Activated gamma-delta T cell treated with Interleukin-2 at 50 U/mL for 16 hours (primary cell): ENCODE measurements around the gene MYEOV.

Experiments
- DNase-seq: peaks from one replicate; pipeline ENCODE4 v3.0.0-alpha.2; 2020

The MYEOV gene

DNA sequence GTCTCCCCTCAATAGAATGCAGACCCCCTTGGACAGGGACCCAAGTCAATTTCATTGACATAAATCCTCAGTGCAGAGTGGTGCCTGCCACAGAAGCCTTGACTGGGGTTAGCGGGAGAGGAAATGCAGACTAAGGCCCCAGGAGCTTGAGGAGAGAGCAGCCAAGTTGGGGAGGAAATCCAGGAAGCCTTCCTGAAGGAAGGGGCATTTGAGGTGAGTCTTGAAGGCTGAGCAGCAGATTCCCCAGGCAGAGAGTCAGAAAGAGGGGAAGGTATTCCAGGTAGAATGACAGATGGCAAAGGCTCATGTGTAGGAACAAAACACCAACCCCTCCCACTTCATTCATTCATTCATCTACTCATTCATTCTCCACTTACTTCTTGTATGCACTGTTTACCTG lies 10.3 kb downstream of the MYEOV start:
- DNase-seq: no peak

DNA sequence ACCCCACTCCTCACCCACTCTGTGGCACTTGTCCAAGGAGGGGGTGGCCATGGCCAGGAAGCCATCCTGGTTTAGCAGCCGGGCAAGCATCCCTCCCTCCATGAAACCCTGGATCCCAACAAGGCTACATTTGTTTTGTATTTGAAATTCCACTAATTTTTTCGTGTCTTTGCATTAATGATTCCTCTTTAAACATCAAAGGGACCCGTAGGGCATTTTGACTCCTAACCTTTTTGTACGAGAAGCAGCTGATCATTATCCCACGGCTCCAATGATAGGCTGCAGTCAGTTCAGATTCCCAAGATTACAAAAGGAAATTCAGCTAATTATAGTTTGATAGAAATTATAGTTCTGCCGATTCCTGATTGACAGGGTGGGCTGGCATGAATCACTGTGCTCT lies 10.7 kb downstream of the MYEOV start:
- no peak for DNase-seq

DNA sequence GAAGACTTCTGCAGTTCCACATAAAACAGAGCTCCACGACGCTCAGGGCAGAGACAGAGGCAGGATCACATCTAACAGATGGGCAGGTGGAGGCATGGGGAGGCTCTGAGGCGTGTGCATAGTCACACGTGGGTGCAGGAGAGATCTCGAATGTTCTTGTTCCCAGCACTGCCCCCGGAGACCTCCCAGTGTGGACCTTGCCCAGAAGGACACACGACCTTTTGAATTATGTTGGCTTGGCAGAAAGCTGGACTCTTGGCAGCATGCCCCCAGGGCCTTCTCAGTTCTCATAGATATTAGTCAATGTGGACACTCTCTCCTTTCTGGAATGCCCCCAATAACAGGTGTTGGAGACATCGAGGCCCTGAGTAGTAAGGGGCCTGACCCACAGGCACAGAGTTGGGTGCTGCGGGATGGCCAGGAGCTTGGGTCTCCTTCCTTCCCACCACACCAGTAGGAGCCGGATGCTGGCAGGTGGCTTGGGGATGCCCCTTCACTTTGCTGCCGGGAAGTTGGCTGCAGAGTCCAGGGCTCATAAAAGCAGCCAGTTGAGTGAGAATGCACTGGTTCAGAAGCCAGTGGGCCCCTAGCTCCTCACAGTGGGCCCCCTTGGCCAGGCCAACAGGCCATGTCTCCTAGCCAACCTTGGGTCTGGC lies 12.1 kb downstream of the MYEOV start:
- no peak for DNase-seq

DNA sequence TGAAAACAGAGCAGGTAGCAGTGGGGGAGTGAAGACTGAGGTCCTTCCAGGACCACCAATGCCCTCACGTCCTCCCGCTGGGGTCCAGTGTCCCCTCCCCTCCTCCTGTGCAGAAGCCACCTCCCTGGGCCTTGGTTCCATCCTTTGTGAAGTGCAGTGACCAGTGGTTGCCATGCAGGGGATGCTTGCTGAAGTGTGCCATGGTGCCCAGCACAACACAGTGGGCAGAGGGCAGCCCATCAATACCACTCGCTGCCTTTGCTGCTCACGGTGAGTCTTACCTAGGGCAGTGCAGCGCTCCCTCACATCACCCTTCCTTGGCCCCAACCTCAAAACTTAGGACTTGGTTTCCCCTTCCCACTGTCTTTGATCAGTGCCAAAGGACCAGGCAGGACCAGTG lies 12.9 kb downstream of the MYEOV start:
- DNase-seq: no peak

GRCh38 chr11:69307421-69307820 lies 13.5 kb downstream of the MYEOV start:
- no peak for DNase-seq

GRCh38 chr11:69307871-69308431 lies 14.0 kb downstream of the MYEOV start:
- DNase-seq: no peak

GRCh38 chr11:69308491-69308911 lies 14.5 kb downstream of the MYEOV start:
- no peak for DNase-seq

DNA sequence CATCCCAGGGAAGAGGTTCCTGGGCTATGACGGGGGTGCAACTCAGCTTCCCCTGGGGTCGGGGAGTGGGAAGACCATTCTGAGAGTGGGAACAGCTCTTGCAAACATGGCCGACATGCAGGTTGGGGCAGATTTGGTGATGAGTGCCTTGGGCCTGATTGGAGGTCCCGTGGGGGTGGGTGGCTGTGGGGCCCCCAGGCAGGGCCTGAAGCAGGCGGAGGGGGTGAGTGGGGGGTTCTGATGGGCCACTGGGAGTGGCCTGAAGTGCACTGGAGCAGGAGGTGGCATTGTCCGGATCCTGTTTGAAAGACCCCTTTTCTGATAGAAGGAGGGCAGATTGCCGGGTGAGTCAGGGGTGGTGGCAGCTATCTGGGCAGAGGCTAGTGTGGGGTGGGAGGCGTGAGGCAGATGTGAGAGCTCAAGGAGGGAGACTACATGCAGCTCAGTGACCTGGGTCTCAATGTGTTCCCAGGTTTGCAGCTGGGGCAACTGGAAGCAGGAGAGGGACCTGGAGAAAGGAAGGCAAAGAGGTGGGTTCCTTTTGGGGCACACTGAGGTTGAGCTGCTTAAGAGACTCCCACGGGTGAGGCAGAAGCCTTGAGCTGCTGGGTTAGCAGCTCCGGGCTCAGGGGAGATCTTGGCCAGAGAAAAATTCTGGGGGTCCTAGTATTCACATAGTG lies 15.1 kb downstream of the MYEOV start:
- no peak for DNase-seq

DNA sequence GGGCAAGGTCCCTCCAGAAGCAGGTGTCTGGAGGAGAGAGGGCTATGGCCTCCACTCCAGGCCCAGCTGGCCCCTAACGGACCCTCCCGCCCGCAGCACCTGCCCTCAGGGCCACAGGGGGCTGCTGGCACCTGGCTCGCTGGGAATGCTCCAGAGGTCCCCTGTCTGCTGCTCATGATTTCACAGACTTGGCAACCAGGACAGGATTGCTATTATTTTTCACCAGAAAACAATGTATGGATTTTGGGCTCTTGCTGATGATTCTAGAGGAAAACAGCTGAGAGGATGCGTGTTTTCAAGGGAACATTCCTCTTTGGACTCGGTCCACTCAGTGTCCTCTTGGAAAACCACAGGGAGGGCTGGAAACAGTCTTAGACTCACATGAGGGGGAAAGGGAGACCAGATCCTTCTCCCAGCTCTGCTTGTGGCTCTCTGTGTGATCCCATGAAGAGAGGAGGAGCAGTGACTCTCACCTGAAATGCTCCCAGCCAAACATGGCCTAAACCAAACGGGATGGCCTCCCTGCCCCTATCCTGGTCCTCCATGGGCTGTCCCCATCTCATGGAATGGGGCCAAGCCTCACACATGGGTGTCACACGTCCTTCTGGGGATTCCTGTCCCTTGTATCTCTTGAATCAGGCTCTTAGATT lies 15.8 kb downstream of the MYEOV start:
- DNase-seq: no peak

- DNase-seq: no peak
These were observed 16.4 kb downstream of the MYEOV start for GRCh38 chr11:69310351-69310750.

DNA sequence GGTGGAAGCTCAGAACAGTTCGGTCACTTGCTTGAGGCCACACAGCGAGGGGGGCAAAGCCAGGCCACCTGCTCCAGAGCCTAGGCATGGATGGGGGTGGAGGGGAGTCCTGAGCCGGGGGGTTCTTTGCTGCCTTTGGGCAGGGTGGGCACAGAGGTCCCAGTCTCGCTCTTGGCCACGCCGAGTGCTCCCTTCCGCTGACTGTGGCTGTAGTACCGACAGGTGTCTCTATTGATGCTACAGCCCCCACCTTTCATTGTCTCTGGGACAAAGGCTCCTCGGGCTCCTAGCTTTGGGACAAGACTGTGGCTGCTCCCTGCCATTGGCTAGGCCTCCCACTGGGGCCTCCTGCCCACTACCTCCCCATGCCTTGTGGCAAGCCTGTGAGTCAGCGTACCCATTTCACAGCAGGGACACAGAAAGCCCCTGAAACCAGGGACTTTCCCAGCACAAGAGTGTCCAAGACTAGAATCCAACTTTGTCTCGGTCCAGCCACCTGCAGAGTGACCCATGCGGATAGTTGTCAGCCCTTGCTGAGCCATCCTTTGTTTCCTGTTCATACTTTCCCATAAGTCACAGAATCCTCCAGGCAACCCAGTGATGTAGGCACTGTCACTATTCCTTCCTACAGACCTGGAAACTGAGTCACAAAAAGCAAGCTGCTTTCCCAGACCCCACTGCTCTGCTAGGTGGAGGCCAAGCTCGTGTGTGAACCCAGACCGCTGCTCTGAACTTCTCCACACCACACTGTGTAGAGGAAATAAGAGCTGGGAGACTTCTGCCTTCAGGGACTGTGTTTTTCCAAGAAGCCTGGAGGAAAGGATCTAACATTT lies 17.2 kb downstream of the MYEOV start:
- no peak for DNase-seq

DNA sequence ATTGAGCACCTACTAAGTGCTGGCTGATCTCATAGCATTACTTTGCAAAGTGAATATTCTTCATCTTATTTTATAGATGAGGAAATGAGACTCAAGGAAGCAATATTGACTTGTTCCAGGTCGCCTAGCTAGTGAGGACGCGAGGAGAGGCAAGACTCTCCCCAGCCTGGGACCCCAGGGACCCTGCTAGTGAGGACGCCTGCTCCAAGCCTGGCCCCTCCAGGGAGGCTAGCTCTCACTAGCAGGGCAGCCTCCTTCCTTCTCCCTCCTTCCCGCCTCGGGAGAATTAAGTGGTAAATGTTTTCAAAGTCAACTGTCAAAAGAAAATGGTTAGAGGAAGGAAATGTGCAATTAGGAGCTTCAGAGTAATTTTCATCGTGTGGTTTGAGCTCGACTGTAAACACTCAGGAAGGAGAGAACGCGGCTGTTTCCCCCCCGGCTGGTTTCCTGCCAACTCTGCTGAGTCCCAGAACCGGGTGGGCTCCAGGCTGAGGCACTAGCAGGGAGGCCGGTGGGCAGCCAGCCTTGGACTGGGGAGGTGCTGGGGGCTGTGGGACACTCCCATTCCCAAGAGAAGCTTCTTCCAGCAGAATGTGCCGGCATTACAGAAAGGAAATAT lies 17.9 kb downstream of the MYEOV start:
- no peak for DNase-seq

DNA sequence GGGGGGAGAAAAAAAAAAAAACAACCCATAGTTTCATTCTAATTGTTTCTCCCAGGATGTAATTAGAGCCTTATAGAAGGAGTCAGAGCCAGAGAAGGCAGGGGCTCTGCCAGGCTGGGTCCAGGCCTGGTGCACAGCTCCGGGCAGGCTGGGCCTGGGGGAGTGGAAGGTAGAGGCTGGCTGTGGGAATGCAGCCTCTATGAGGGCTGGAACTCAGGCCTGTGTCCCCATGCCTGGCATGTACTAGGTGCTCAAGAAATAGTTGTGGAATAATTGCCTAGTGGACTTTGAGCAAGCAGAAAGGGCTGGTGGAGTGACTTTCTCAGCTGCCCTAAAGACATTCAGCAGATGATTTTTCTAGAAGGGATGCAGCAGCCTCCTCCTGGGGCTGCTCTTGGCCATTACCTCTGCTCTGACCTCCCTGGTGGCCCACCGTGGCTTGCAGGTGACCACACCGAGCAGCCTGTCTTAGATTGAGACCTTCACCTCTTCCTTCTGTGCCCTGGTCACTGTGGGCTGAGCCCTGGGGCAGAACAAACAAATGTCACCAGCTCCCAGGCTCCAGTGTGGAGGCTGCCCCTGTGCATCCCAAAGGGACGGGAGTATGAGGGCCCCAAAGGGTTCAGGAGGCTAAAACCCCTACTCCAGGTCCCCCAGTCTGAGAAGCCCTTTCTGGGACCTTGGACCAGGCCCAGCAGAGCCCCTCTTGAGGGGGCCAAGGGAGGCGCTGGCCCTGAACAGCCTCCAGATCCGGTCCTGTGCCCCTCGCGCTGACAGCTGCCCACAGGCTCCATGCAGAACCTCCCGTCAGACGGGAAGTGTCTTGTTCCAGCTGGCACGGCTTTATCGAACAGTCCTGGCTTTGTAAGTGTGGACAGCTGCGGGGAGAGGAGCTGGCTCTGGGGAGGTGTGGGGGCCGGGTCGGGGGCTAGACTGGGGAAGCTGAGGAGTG lies 18.8 kb downstream of the MYEOV start:
- DNase-seq: no peak

DNA sequence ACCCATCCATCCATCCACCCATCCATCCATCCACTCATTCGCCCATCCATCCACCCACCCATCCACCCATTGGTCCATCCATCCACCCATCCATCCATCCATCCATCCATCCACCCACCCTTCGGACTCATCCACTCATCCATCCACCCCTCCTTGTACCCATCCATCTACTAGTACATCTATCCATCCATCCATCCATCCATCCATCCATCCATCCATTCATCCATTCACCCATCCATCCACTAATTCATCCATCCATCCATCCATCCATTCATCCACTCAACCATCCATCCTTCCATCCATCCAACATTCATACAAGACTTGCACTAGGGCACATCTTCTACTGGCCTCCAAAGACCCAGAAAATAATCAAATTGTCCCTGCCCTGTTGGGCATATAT lies 20.0 kb downstream of the MYEOV start:
- DNase-seq: no peak

DNA sequence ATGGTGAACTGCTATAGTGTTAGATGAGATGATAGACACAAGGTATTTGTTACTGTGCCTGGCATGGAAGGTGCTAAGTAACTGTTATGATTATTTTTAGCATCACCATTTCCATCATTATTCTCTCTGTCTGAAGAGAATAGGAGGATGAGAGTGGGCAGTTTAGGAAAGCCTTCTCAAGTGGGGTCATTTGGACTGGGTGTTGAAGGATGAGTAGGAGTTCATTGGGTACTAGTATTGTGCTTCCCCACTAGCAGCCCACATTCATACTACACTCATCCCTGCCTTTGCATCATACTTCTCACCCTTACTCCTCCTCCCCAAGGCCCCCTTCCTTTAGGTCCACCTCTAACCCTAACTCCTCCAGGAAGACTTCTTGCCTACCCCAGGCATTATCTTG lies 20.6 kb downstream of the MYEOV start:
- no peak for DNase-seq

DNA sequence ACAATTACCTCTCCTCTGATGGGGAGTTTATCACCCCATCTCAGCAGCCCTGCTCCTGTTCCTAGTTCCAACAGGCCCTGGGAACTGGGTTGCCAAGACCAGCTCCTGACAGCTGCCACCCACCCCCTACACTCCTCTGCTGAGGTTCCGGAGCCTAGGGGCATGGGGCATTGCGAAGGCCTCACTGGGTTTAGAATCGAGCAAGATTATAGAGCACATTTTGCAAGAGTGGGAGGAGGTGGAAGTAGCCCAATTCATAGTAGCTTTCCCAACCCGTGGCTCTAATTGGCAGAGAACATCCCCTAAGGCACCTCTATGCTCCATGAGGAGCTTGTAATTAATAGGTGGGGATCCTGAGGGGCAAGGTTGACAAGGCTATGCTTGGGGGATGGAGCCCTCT lies 23.0 kb downstream of the MYEOV start:
- no peak for DNase-seq

DNA sequence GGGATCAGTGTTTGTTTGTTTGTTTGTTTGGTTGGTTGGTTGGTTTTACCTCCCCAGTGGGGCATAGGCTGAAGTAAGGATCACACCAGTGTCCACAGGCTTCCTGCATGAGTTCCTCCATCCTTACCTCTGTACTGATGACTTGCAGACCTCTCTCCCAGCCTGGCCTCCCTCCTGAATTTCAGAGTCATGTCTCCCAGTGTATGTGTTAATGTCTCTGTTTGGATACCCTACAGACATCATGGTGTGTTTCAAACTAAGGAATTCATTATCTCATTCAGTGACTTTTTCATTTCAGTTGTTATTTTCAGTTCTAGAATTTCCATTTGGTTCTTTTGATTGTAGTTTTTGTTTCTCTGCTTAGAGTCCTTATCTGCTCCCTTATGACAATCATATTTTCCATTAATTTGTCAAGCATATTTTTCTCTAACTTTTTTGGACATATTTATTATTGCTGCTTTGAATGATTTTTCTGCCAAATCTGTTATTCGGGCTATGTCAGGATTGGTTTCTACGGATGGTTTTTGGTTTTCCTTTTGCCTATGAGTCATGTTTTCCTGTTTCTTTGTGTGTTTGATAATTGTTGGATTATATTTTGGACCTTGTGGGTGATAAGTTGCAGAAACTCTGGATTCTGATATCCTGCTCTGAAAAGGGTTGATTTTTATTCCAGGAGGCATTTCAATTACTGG lies 23.6 kb downstream of the MYEOV start:
- DNase-seq: no peak

DNA sequence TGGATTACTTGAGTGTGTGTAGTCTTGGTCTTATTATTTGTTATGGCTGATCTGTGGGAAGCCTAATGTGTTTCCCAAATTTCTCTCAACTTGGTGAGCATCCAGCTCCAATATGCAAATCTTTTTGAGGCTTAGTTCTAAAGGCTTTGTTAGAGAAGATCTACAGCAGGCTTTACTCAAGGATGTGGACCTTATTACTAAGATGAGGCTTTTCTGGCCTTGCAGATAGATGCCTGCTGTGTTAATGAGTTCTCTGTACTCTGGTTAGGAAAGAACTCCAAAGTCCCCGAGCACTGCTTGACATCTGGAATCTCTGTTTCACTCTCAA lies 24.1 kb downstream of the MYEOV start:
- no peak for DNase-seq

DNA sequence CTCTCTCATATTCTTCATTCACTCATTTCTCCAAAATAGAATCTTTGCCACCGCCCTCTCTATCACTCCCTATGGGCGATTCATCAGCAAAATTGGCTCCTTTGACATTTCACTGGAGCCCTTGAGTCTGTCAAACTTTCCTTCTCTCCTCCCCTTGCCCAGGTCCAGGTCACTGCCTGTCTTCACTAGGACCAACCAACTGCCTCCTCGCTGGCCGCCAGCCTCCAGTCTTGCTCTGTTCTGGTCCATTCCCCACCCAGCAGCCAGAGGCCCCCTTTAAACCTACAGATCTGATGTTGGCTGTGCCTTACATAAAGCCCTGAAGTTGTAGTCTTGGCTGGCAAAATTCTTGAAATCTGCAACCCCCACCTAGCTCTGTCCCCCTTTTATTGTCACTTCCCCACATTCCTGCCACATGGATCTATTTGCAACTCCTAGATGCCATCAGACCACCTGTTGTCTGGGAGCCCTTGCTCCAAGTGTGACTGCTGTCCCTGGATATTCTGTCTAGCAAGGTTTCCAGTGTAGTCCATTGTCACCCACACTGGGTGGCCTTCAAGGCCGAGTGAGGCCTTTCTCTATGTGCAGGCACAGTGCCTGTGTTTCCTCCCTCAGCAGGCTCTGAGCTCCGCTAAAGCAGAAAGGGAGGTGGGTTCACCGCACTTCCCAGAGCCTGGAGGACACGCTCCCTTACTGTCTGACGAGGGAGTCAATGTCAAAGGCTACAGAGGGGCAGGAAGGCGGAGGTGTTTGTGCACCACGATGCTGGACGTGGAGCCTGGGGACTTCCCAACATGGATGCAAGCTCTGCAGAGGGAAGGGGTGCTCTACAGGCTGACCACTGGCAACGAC lies 25.5 kb downstream of the MYEOV start:
- DNase-seq: no peak

DNA sequence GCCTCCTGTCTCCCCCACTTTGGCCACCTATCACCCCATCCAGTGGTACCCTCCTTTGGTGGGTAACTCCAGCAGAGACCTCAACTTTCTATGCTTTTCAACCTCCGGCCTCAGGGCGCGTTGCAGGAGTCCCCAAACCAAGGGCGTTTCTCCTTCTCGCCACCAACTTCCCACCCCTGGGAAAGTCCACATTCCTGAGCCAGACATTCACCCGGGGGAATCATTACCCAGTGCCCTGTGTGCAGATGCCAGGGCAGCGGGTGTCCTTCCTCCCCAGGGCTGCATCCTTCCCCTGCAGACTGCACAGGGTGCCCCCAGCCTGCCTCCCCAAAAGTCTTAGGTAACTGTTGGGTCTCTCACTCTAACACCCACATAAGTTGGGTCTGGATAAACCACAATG lies 26.4 kb downstream of the MYEOV start:
- DNase-seq: no peak
